MCF 10A (cell line): ENCODE measurements around the gene SERPINA3. TPM values are rescaled to one million over a fixed set of nuclear protein-coding genes. Genes with fewer than 3 reads are reported as not detected.

Source experiments
- BruUV-seq: library from RNA; stranded (reverse); fragments of 400-500 nt; replicated peaks from 2 replicates; lab custom pipeline; 2021; lab: Mats Ljungman, UMichigan
- CTCF ChIA-PET: fragments of 300-600 bp; sonication (Branson Sonifier 250); formaldehyde crosslinking; extraction: SDS; loops from one replicate; lab custom pipeline; 2021; ENCODE audit warnings: antibody characterized with exemption, inconsistent platforms; lab: Yijun Ruan, JAX
- POLR2A ChIA-PET: fragments of 300-600, 350-650 bp; sonication (Branson Sonifier 250); formaldehyde crosslinking; extraction: SDS; loops from one replicate; lab custom pipeline; 2020; ENCODE audit warnings: antibody characterized with exemption, inconsistent platforms; lab: Yijun Ruan, JAX
- DNase-seq: peaks from one replicate; pipeline ENCODE4 v3.0.0-alpha.2; 2018; ENCODE audit not compliant: unreplicated experiment
- H3K27ac Mint-ChIP-seq: one replicate; pipeline ENCODE4 v1.8.0; 2022; ENCODE audit warnings: mild to moderate bottlenecking, low read depth, mixed read lengths; ENCODE audit not compliant: unreplicated experiment
- H3K27me3 Mint-ChIP-seq: one replicate; pipeline ENCODE4 v1.8.0; 2022; ENCODE audit warnings: mixed read lengths; ENCODE audit not compliant: insufficient read depth, unreplicated experiment
- H3K36me3 Mint-ChIP-seq: one replicate; pipeline ENCODE4 v1.8.0; 2022; ENCODE audit warnings: mild to moderate bottlenecking, moderate library complexity, mixed read lengths; ENCODE audit not compliant: insufficient read depth, unreplicated experiment
- H3K4me1 Mint-ChIP-seq: one replicate; pipeline ENCODE4 v1.8.0; 2022; ENCODE audit warnings: mixed read lengths; ENCODE audit not compliant: insufficient read depth, unreplicated experiment
- H3K4me3 Mint-ChIP-seq: one replicate; pipeline ENCODE4 v1.8.0; 2022; ENCODE audit warnings: mild to moderate bottlenecking, moderate library complexity, mixed read lengths; ENCODE audit not compliant: unreplicated experiment
- H3K9me3 Mint-ChIP-seq: one replicate; pipeline ENCODE4 v1.8.0; 2022; ENCODE audit warnings: mixed read lengths; ENCODE audit not compliant: unreplicated experiment
- intact Hi-C: fragments of 100-400 bp; cut with micrococcal nuclease; formaldehyde crosslinking; loops from 2 replicates; pipeline ENCODE4 v1.14.1; 2022
- total RNA-seq: library from RNA; stranded (reverse); gene quantifications from 2 replicates; pipeline ENCODE4 v1.2.3, GENCODE V29; 2022
- TF ChIP-seq, protein P1 (sequence below): fragments of 200-600 bp; IDR thresholded peaks from one replicate; pipeline ENCODE4 v1.8.0; 2022; ENCODE audit warnings: antibody characterized with exemption, mild to moderate bottlenecking; ENCODE audit not compliant: unreplicated experiment

The SERPINA3 gene
- total RNA-seq, 1 experiment from 2014 or later, result 44.5 TPM

DNA sequence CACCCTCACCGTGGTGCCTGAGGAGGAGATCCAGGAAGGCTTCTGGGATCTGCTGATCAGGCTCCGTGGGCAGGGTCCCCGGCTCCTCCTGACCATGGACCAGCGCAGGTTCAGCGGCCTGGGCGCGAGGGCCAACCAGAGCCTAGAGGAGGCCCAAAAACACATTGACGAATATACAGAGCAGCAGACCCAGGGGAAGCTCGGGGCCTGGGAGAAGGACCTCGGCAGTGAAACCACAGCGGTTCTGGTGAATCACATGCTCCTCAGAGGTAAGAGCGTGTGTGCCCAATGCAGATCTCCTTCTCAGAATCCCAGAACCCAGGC is 29.4 kb downstream of the SERPINA3 start:
- Mint-ChIP-seq H3K4me1 (peaks cover 10% of the 10 kb centered on the region), H3K27ac (no peak overlapping the region), H3K27me3 (no peaks in the 10 kb centered on the region), H3K9me3 (peaks cover 10% of the 10 kb centered on the region), H3K36me3 (peaks cover 7% of the 10 kb centered on the region), H3K4me3 (no peak overlapping the region)
- ChIA-PET POLR2A (no interaction called here), CTCF (interaction anchor here (0.6 kb wide), 1 partner anchor 48 kb away, joined by 4 read pairs; no protein-coding TSS in a partner anchor)
- intact Hi-C loops, result no loop called here
- no TSS peak for BruUV-seq
- TF ChIP-seq, protein P1, sequence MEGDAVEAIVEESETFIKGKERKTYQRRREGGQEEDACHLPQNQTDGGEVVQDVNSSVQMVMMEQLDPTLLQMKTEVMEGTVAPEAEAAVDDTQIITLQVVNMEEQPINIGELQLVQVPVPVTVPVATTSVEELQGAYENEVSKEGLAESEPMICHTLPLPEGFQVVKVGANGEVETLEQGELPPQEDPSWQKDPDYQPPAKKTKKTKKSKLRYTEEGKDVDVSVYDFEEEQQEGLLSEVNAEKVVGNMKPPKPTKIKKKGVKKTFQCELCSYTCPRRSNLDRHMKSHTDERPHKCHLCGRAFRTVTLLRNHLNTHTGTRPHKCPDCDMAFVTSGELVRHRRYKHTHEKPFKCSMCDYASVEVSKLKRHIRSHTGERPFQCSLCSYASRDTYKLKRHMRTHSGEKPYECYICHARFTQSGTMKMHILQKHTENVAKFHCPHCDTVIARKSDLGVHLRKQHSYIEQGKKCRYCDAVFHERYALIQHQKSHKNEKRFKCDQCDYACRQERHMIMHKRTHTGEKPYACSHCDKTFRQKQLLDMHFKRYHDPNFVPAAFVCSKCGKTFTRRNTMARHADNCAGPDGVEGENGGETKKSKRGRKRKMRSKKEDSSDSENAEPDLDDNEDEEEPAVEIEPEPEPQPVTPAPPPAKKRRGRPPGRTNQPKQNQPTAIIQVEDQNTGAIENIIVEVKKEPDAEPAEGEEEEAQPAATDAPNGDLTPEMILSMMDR, result no peak
- no peak for DNase-seq

DNA sequence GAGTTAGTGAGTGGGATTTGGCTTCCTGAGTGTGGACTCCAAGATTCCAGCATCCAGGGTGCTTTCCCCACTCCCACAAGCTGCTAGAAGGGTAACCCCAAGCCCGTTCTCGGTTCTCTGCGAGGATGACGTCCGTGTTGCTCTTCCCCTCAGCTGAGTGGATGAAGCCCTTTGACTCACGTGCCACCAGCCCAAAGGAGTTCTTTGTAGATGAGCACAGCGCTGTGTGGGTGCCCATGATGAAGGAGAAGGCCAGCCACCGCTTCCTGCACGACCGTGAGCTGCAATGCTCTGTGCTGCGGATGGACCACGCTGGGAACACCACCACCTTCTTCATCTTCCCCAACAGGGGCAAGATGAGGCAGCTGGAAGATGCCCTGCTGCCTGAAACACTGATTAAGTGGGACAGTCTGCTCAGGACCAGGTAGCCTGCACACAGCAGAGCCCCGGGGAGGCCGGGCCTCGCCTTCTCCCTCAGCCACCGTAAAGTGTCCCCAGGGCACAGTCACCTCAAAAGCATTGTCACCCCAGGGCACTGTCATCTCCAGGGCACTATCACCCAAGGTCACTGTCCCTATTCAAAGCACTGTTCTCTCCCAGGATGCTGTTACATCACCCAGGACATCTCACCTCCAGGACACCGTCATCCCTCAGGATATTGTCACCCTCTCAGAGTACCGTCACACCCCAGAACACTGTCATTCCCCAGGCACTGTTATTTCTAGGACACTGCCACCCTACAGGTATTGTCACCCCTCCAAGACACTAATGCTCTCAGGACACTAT is 31.3 kb downstream of the SERPINA3 start:
- H3K4me3 Mint-ChIP-seq, result no peak overlapping the region
- DNase-seq, result no peak
- H3K27ac Mint-ChIP-seq, result no peak overlapping the region
- H3K27me3 Mint-ChIP-seq, result no peaks in the 10 kb centered on the region
- peaks cover 7% of the 10 kb centered on the region for H3K36me3 Mint-ChIP-seq
- H3K4me1 Mint-ChIP-seq, result peaks cover 8% of the 10 kb centered on the region
- H3K9me3 Mint-ChIP-seq, result peaks cover 10% of the 10 kb centered on the region
- intact Hi-C loops, result no loop called here
- BruUV-seq, result no TSS peak
- POLR2A ChIA-PET, result no interaction called here
- TF ChIP-seq, protein P1, result no peak
- CTCF ChIA-PET, result no interaction called here

DNA sequence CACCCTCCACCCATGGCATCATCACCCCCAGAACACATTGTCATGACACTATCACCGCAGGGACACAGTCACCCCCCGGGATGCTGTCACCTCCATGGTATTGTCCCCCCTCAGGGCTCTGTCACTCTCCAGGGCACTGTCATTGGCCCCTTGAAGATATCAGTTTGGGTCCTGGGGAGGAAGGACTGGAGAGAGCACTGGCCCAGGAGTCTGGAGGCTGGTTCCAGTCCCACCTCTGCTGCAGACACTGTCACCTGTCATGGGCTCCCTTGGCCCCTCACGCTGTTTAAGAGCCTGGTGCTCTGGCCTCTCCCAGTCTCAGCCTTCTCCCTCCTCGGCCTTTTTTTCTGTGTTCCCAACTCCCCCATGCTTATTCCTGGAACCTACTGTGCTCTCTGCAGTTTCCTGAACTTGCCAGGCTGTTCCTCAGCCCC is 31.9 kb downstream of the SERPINA3 start:
- no peak for DNase-seq
- TF ChIP-seq, protein P1, result no peak
- H3K27ac Mint-ChIP-seq, result no peak overlapping the region
- H3K4me3 Mint-ChIP-seq, result no peak overlapping the region
- H3K27me3 Mint-ChIP-seq, result no peaks in the 10 kb centered on the region
- BruUV-seq, result no TSS peak
- peaks cover 10% of the 10 kb centered on the region for H3K9me3 Mint-ChIP-seq
- intact Hi-C loops, result no loop called here
- H3K4me1 Mint-ChIP-seq, result peaks cover 5% of the 10 kb centered on the region
- peaks cover 7% of the 10 kb centered on the region for H3K36me3 Mint-ChIP-seq
- CTCF ChIA-PET, result no interaction called here
- POLR2A ChIA-PET, result no interaction called here

DNA sequence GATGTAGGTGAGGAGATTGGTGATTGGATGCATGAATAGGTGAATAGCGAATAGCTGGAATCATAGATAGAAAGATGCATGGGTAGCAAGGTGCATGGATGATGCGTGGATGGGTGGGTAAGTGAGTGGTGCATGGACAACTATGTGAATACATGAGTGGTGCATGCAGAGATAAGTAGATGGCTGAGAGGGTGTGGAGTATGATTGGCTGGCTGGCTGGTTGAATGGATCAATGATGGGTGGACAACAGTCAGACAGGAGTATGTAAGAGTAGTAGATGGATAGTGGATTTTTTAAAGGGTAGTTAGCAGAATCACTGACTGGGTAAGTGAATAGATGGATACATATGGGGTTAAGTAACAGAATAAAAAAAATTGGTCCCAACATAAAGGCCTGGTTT is 33.9 kb downstream of the SERPINA3 start:
- Mint-ChIP-seq H3K4me3 (no peak overlapping the region), H3K27ac (no peak overlapping the region), H3K27me3 (no peaks in the 10 kb centered on the region), H3K36me3 (peaks cover 7% of the 10 kb centered on the region), H3K4me1 (peaks cover 5% of the 10 kb centered on the region), H3K9me3 (peaks cover 10% of the 10 kb centered on the region)
- TF ChIP-seq, protein P1, result no peak
- intact Hi-C loops, result no loop called here
- POLR2A ChIA-PET, result interaction anchor here (0.7 to 1.0 kb wide), 2 partner anchors 22 to 46 kb away, joined by 3 to 4 read pairs; no protein-coding TSS in a partner anchor
- CTCF ChIA-PET, result interaction anchor here (0.6 to 1.2 kb wide), 4 partner anchors 15 to 167 kb away, joined by 3 read pairs; no protein-coding TSS in a partner anchor
- no TSS peak for BruUV-seq
- no peak for DNase-seq
